Rectal smooth muscle tissue (tissue), 1 donor: ENCODE data around the gene NXPH4.

ENCODE experiments used
- H3K27ac ChIP-seq: one replicate; pipeline ENCODE4 v1.7.0; 2013; ENCODE audit warnings: low read depth, low read length, inconsistent platforms
- H3K27me3 ChIP-seq: one replicate; pipeline ENCODE4 v1.7.0; 2013; ENCODE audit warnings: low read length; ENCODE audit not compliant: control insufficient read depth, insufficient read depth
- H3K36me3 ChIP-seq: one replicate; pipeline ENCODE4 v1.7.0; 2013; ENCODE audit warnings: low read length; ENCODE audit not compliant: control insufficient read depth, insufficient read depth
- H3K4me1 ChIP-seq: one replicate; pipeline ENCODE4 v1.7.0; 2013; ENCODE audit warnings: low read length; ENCODE audit not compliant: control insufficient read depth, insufficient read depth
- H3K4me3 ChIP-seq: one replicate; pipeline ENCODE4 v1.7.0; 2013; ENCODE audit warnings: low read length
- H3K9ac ChIP-seq: one replicate; pipeline ENCODE4 v1.7.0; 2013; ENCODE audit warnings: low read length

NXPH4 gene

GRCh38 chr12:57234571-57235016, 18.0 kb downstream of the NXPH4 start:
- Histone ChIP-seq H3K27me3 (peaks cover 23% of the 10 kb centered on the region), H3K4me1 (peaks cover 1% of the 10 kb centered on the region), H3K27ac (no peak overlapping the region), H3K36me3 (peaks cover 25% of the 10 kb centered on the region), H3K4me3 (no peak overlapping the region), H3K9ac (no peak overlapping the region)

DNA sequence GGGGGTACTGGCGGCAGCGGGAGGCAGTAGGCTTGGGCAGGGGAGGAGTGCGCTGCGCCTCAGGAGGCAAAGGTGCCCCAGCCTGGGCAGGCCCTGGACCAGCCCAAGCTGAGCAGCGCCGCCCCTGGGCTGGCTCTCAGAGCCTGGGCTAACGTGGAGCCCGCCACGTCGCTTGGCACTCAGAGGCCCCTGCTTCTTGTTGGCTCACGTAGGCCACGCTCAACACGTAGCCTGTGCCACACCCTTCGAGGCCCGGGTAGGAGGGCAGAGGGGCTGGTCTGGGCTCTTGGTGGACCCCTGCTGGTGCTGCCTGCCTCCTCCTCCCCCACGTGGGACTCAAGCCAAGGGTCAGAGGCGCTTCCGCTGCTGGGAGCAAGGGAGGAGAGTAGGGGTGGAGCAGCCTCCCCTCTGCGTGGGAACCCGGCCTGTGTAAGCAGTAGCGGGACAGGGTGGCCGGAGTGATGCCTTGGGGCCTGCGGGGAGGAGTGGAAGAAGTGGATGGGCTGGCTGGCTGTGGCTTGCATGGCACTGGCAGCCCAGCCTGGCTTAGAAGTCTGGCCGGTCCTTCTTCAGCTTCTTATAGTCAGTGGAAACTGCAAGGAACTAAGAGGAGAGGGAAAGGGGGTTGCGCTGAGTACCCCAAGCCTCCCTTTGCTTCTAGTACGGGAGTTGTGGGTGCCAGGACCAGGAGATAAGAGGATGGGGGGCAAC, 18.6 kb downstream of the NXPH4 start:
- no peak overlapping the region for H3K27ac ChIP-seq
- peaks cover 24% of the 10 kb centered on the region for H3K27me3 ChIP-seq
- peaks cover 25% of the 10 kb centered on the region for H3K36me3 ChIP-seq
- H3K4me3 ChIP-seq, result no peak overlapping the region
- H3K9ac ChIP-seq, result no peak overlapping the region
- peaks cover 4% of the 10 kb centered on the region for H3K4me1 ChIP-seq

DNA sequence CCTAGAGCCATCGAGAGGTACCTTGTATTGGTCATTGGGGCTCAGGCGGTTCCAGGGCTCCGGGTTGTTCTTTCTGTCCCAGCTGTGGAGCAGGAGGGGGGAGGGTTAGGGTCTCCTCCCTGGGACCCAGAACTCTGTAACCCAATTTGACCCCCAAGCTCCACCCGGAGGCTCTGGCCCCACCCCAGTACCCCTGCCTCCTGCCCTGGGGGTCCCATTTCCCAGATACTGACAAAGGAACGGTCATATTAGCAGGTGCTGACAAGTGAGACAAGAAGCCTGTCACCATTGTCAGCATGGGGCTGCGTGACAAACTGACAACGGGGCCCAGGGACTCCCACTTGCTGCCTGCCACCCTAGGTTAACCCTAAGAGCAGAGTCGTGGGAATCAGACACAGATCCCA, 19.1 kb downstream of the NXPH4 start:
- peaks cover 29% of the 10 kb centered on the region for H3K27me3 ChIP-seq
- H3K27ac ChIP-seq, result no peak overlapping the region
- H3K9ac ChIP-seq, result no peak overlapping the region
- peaks cover 25% of the 10 kb centered on the region for H3K36me3 ChIP-seq
- H3K4me3 ChIP-seq, result no peak overlapping the region
- peaks cover 7% of the 10 kb centered on the region for H3K4me1 ChIP-seq

- Histone ChIP-seq H3K4me1 (peaks cover 9% of the 10 kb centered on the region), H3K4me3 (no peak overlapping the region), H3K27me3 (peaks cover 36% of the 10 kb centered on the region), H3K36me3 (peaks cover 24% of the 10 kb centered on the region), H3K27ac (no peak overlapping the region), H3K9ac (no peak overlapping the region)
Observed at GRCh38 chr12:57236201-57236924, 19.8 kb downstream of the NXPH4 start.

- peaks cover 42% of the 10 kb centered on the region for H3K27me3 ChIP-seq
- no peak overlapping the region for H3K4me3 ChIP-seq
- peaks cover 17% of the 10 kb centered on the region for H3K36me3 ChIP-seq
- H3K27ac ChIP-seq, result no peak overlapping the region
- H3K4me1 ChIP-seq, result peaks cover 9% of the 10 kb centered on the region
- H3K9ac ChIP-seq, result no peak overlapping the region
Observed at GRCh38 chr12:57236925-57237595, 20.5 kb downstream of the NXPH4 start.

DNA sequence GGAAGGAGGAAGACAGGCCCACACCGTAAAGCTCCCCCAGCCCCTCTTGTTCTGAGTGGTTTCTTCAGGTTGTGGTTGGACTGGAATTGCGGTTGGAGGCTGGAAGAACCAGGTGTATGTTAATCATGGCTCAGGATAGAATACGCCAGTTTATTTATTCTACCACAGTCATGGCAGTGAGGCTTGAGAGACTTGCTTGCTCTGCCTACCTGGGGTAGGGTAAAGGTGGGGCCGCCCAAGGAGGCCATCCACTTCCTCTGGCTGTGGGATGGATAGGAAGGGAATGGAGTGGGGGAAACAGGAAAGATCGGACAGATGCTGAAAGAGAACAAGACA, 21.0 kb downstream of the NXPH4 start:
- peaks cover 9% of the 10 kb centered on the region for H3K4me1 ChIP-seq
- no peak overlapping the region for H3K27ac ChIP-seq
- peaks cover 47% of the 10 kb centered on the region for H3K27me3 ChIP-seq
- no peak overlapping the region for H3K4me3 ChIP-seq
- H3K36me3 ChIP-seq, result peaks cover 12% of the 10 kb centered on the region
- no peak overlapping the region for H3K9ac ChIP-seq

DNA sequence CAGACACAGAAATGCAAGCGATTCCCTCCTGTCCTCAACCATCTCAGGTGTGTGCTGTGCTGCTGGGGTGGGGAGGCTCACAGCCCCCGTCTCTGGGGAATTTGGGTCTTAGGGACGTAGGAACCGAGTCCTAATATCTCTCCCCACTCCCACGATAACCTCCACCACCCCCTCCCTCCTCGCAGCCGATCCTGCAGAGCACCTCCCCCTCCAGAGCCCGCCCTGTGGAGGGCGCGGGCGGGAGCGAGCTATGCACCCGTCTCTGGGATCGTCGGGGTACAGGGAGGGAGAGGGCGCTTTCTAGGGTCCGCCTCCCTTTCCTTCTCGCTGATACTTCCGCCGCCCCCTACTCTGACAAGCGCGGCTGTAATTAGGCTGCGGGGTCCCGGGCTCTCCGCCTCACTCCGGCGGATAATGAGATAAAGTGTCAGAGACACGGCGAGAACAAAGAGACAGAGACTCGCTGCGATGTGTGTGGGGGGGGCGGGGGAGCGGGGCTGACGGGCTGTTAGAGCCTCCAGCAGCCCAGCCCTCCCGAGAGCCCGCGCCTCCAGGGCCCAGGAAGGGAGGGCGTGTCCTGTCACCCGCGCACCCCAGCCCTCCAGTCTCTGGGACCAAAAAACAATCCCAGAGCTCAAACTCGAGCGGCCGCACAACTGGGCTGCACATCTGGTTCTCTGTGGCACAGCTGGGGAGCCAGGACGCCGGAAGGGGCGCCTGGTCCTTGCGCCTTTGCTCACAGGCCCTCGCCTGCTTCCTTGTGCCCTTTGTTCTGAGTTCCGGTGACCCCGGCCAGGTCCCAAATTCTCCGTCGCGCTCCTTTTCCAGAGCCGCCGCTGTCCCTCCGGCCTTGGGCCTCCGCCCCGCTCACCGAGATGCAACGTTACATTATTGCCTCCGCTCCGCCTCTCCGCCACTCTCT, 21.6 kb downstream of the NXPH4 start:
- Histone ChIP-seq H3K27me3 (peaks cover 51% of the 10 kb centered on the region), H3K4me3 (peak overlapping the region; percentile 54), H3K4me1 (peaks cover 13% of the 10 kb centered on the region), H3K9ac (no peak overlapping the region), H3K27ac (no peak overlapping the region), H3K36me3 (peaks cover 6% of the 10 kb centered on the region)

- H3K9ac ChIP-seq, result no peak overlapping the region
- peaks cover 51% of the 10 kb centered on the region for H3K27me3 ChIP-seq
- peaks cover 15% of the 10 kb centered on the region for H3K4me1 ChIP-seq
- H3K27ac ChIP-seq, result no peak overlapping the region
- H3K4me3 ChIP-seq, result peak overlapping the region; percentile 69
- no peaks in the 10 kb centered on the region for H3K36me3 ChIP-seq
Observed at GRCh38 chr12:57238854-57239554, 22.4 kb downstream of the NXPH4 start.

- Histone ChIP-seq H3K4me3 (peak overlapping the region; percentile 69), H3K27ac (no peak overlapping the region), H3K36me3 (no peaks in the 10 kb centered on the region), H3K9ac (no peak overlapping the region), H3K4me1 (peaks cover 15% of the 10 kb centered on the region), H3K27me3 (peaks cover 54% of the 10 kb centered on the region)
Observed at GRCh38 chr12:57239587-57240065, 23.0 kb downstream of the NXPH4 start.

- H3K36me3 ChIP-seq, result no peaks in the 10 kb centered on the region
- H3K9ac ChIP-seq, result no peak overlapping the region
- H3K27me3 ChIP-seq, result peaks cover 53% of the 10 kb centered on the region
- H3K4me3 ChIP-seq, result peak overlapping the region; percentile 69
- peaks cover 15% of the 10 kb centered on the region for H3K4me1 ChIP-seq
- no peak overlapping the region for H3K27ac ChIP-seq
Observed at GRCh38 chr12:57240066-57240921, 23.7 kb downstream of the NXPH4 start.

DNA sequence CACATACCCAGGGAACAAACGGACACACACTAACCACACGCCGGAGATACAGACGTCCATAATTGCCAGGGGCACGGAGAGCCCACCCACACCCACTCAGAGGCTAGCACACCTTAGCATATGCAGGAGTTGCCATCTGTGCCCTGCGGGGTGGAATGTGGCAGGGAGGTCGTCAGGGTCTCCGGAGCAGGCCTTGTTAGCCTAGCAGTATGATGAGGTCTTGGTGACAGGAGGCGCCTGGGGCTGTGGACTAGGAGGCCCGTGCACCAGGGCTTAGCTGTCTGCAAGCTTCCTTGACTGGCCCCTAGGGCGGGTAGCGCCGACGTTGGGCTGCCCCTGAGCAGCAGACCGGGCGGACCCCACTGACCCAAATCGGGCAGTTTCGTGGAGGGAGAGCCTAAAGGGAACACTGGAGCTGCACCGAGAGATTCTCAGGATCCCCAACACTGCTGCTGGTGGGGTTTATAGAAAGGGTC, 24.4 kb downstream of the NXPH4 start:
- H3K4me1 ChIP-seq, result peaks cover 15% of the 10 kb centered on the region
- H3K27ac ChIP-seq, result no peak overlapping the region
- H3K9ac ChIP-seq, result no peak overlapping the region
- peaks cover 51% of the 10 kb centered on the region for H3K27me3 ChIP-seq
- no peaks in the 10 kb centered on the region for H3K36me3 ChIP-seq
- peak overlapping the region; percentile 69 for H3K4me3 ChIP-seq
